IMR-90 (cell line): Measurements from ENCODE around the gene ARHGAP12. TPM values are rescaled to one million over a fixed set of nuclear protein-coding genes. Genes with fewer than 3 reads are reported as not detected.

Experiments
- ATAC-seq: fragments of 200-7000 bp; cut with Tn5 transposase; 2 replicates; pipeline ENCODE4 v1.9.1; 2020; ENCODE audit warnings: low read depth, mild to moderate bottlenecking, moderate library complexity
- BruUV-seq: library from RNA; stranded (reverse); fragments of 400-500 nt; replicated peaks from 2 replicates; lab custom pipeline; 2021; lab: Mats Ljungman, UMichigan
- CTCF ChIA-PET: fragments of 300-600 bp; formaldehyde crosslinking; extraction: SDS; loops from one replicate; lab custom pipeline; 2021; ENCODE audit warnings: antibody characterized with exemption; lab: Yijun Ruan, JAX
- POLR2A ChIA-PET: fragments of 300-600 bp; sonication (Branson Sonifier 250); formaldehyde crosslinking; loops from one replicate; lab custom pipeline; 2022; ENCODE audit warnings: antibody characterized with exemption; ENCODE audit not compliant: unreplicated experiment; lab: Charles Lee
- DNase-seq: peaks from one replicate; pipeline ENCODE4 v3.0.0; 2013
- H2AFZ ChIP-seq: replicated peaks from 2 replicates; pipeline ENCODE3; 2013; ENCODE audit warnings: low read length, mild to moderate bottlenecking; ENCODE audit not compliant: poor library complexity
- H2AK5ac ChIP-seq: 2 replicates; pipeline ENCODE4 v1.6.1; 2013; ENCODE audit warnings: low read depth, low read length, inconsistent platforms
- H2AK9ac ChIP-seq: replicated peaks from 2 replicates; pipeline ENCODE3; 2013; ENCODE audit warnings: mild to moderate bottlenecking, low read depth, low read length, moderate library complexity; ENCODE audit not compliant: poor library complexity
- H2BK120ac ChIP-seq: 2 replicates; pipeline ENCODE4 v1.6.1; 2013; ENCODE audit warnings: low read depth, low read length, inconsistent platforms
- H2BK15ac ChIP-seq: 3 replicates; pipeline ENCODE4 v1.6.1; 2013; ENCODE audit warnings: low read depth, low read length, inconsistent platforms
- H2BK20ac ChIP-seq: 2 replicates; pipeline ENCODE4 v1.6.1; 2013; ENCODE audit warnings: low read depth, mild to moderate bottlenecking, inconsistent platforms, low read length, moderate library complexity
- H2BK5ac ChIP-seq: 2 replicates; pipeline ENCODE4 v1.6.1; 2013; ENCODE audit warnings: mild to moderate bottlenecking, low read depth, low read length, inconsistent platforms; ENCODE audit not compliant: poor library complexity, severe bottlenecking
- H3K14ac ChIP-seq: replicated peaks from 2 replicates; pipeline ENCODE4 v1.6.1; 2013; ENCODE audit warnings: low read depth, low read length, inconsistent platforms
- H3K18ac ChIP-seq: 2 replicates; pipeline ENCODE4 v1.6.1; 2013; ENCODE audit warnings: low read depth, low read length, control low read depth
- H3K23ac ChIP-seq: 2 replicates; pipeline ENCODE4 v1.6.1; 2013; ENCODE audit warnings: low read depth, low read length, inconsistent platforms
- H3K27ac ChIP-seq: 2 replicates; pipeline ENCODE4 v1.5.1; 2013; ENCODE audit warnings: mild to moderate bottlenecking, control low read depth, low read length; ENCODE audit not compliant: insufficient read depth
- H3K27me3 ChIP-seq: 2 replicates; pipeline ENCODE4 v1.6.1; 2013; ENCODE audit warnings: low read length; ENCODE audit not compliant: control insufficient read depth, insufficient read depth
- H3K36me3 ChIP-seq: 2 replicates; pipeline ENCODE4 v1.6.1; 2013; ENCODE audit warnings: low read length, mixed read lengths; ENCODE audit not compliant: control insufficient read depth, insufficient read depth
- H3K4ac ChIP-seq: 2 replicates; pipeline ENCODE4 v1.6.1; 2013; ENCODE audit warnings: low read depth, low read length, inconsistent platforms
- H3K4me1 ChIP-seq: 2 replicates; pipeline ENCODE4 v1.6.1; 2013; ENCODE audit warnings: low read length, mixed read lengths; ENCODE audit not compliant: control insufficient read depth, insufficient read depth
- H3K4me2 ChIP-seq: 2 replicates; pipeline ENCODE4 v1.6.1; 2013; ENCODE audit warnings: low read depth, mild to moderate bottlenecking, control low read depth, low read length, moderate library complexity
- H3K4me3 ChIP-seq: 2 replicates; pipeline ENCODE4 v1.5.1; 2013; ENCODE audit warnings: low read depth, mild to moderate bottlenecking, control low read depth, low read length, moderate library complexity; ENCODE audit not compliant: insufficient read depth
- H3K56ac ChIP-seq: 2 replicates; pipeline ENCODE4 v1.6.1; 2013; ENCODE audit warnings: low read length, inconsistent platforms; ENCODE audit not compliant: insufficient read depth; ENCODE audit errors: extremely low read depth
- H3K79me1 ChIP-seq, 2 experiments: 2 replicates each; pipeline ENCODE4 v1.6.1; 2013; ENCODE audit warnings: low read length in 2 of 2, inconsistent platforms in 1 of 2, low read depth in 1 of 2
- H3K9ac ChIP-seq: 2 replicates; pipeline ENCODE4 v1.6.1; 2013; ENCODE audit warnings: low read depth, low read length, control low read depth
- H3K9me1 ChIP-seq: 2 replicates; pipeline ENCODE4 v1.6.1; 2013; ENCODE audit warnings: low read length, inconsistent platforms; ENCODE audit not compliant: insufficient read depth
- H3K9me3 ChIP-seq: 2 replicates; pipeline ENCODE4 v1.6.1; 2013; ENCODE audit warnings: low read length; ENCODE audit not compliant: control insufficient read depth, insufficient read depth
- H4K20me1 ChIP-seq: 2 replicates; pipeline ENCODE4 v1.6.1; 2013; ENCODE audit warnings: low read length, inconsistent platforms; ENCODE audit not compliant: insufficient read depth
- H4K5ac ChIP-seq: 2 replicates; pipeline ENCODE4 v1.6.1; 2013; ENCODE audit warnings: mild to moderate bottlenecking, low read depth, low read length, control low read depth
- H4K8ac ChIP-seq, 2 experiments: 2 replicates each; pipeline ENCODE4 v1.6.1; 2013; ENCODE audit warnings: low read depth in 2 of 2, low read length in 2 of 2, control low read depth in 1 of 2, inconsistent platforms in 1 of 2
- H4K91ac ChIP-seq: 2 replicates; pipeline ENCODE4 v1.6.1; 2013; ENCODE audit warnings: low read depth, low read length, inconsistent platforms; ENCODE audit not compliant: insufficient read depth
- CEBPB ChIP-seq: IDR thresholded peaks from 2 replicates; pipeline ENCODE4 v1.6.1; 2012; ENCODE audit warnings: low read depth, low read length, improper control_type of control experiment
- CHD1 ChIP-seq: IDR thresholded peaks from 2 replicates; pipeline ENCODE4 v1.6.1; 2012; ENCODE audit warnings: low read depth, low read length, improper control_type of control experiment
- FOS ChIP-seq: fragments of 150-350 bp; IDR thresholded peaks from 2 replicates; pipeline ENCODE4 v1.6.1; 2016; ENCODE audit warnings: low read depth, low read length
- MXI1 ChIP-seq: IDR thresholded peaks from 2 replicates; pipeline ENCODE4 v1.6.1; 2012; ENCODE audit warnings: low read depth, mild to moderate bottlenecking, low read length, moderate library complexity, borderline replicate concordance
- RAD21 ChIP-seq: IDR thresholded peaks from 2 replicates; pipeline ENCODE4 v1.6.1; 2012; ENCODE audit warnings: low read length, improper control_type of control experiment
- RCOR1 ChIP-seq: IDR thresholded peaks from 2 replicates; pipeline ENCODE4 v1.6.1; 2012; ENCODE audit warnings: mild to moderate bottlenecking, low read length, improper control_type of control experiment; ENCODE audit not compliant: insufficient replicate concordance
- RFX5 ChIP-seq: IDR thresholded peaks from 2 replicates; pipeline ENCODE4 v1.8.0; 2012; ENCODE audit warnings: low read depth, mild to moderate bottlenecking, low read length, moderate library complexity
- SMC3 ChIP-seq: fragments of 150-350 bp; IDR thresholded peaks from 2 replicates; pipeline ENCODE4 v1.6.1; 2016; ENCODE audit warnings: low read depth, mild to moderate bottlenecking, antibody characterized with exemption, low read length, moderate library complexity
- dilution Hi-C: fragments of 300-500 bp; cut with HindIII; formaldehyde crosslinking; loops from one replicate; pipeline ENCODE4 v1.14.3; 2018; ENCODE audit warnings: low sequenced_read_pairs; ENCODE audit not compliant: unreplicated experiment
- in situ Hi-C: fragments of 300-500 bp; cut with MboI; formaldehyde crosslinking; loops from 3 replicates; pipeline ENCODE4 v1.14.3; 2019; ENCODE audit warnings: low sequenced_read_pairs, inconsistent platforms, mixed read lengths
- intact Hi-C: fragments of 100-400 bp; cut with micrococcal nuclease; formaldehyde crosslinking; loops from 2 replicates; pipeline ENCODE4 v1.10.0; 2022
- polyA plus RNA-seq, 3 experiments: library from polyadenylated mRNA; depleted of rRNA; stranded (reverse); fragments of >200 nt; gene quantifications; 2 replicates each; pipeline ENCODE4 v1.2.3, GENCODE V29; 2012; ENCODE audit warnings: low replicate concordance in 1 of 3
- total RNA-seq: library from RNA; depleted of rRNA; stranded (reverse); fragments of >200 nt; gene quantifications from 2 replicates; pipeline ENCODE4 v1.2.3, GENCODE V29; 2012
- TF ChIP-seq, protein P1 (sequence below): conservative IDR thresholded peaks from 2 replicates; pipeline ENCODE4 v1.5.1; 2012; ENCODE audit warnings: mild to moderate bottlenecking, low read depth, low read length, improper control_type of control experiment

The ARHGAP12 gene
- total and polyA plus RNA-seq, 2 of the 4 experiments (the other 2 are of a cell fraction): 9.0 to 28.5 TPM

GRCh38 chr10:31847515-31847914 is 81.1 kb downstream of the ARHGAP12 start:
- no peaks in the 10 kb centered on the region; the same call in 1 of the 2 replicates for H4K20me1 ChIP-seq
- H3K27me3 ChIP-seq: no peaks in the 10 kb centered on the region
- H3K9me3 ChIP-seq: no peaks in the 10 kb centered on the region
- H2BK120ac ChIP-seq: no peak overlapping the region
- H3K14ac ChIP-seq: no peak overlapping the region
- no peak overlapping the region for H2AFZ ChIP-seq
- dilution Hi-C loops (no loop called here), in situ Hi-C loops (no loop called here), intact Hi-C loops (no loop called here)
- ChIA-PET POLR2A (no interaction called here), CTCF (no interaction called here)
- H4K8ac ChIP-seq: no peak overlapping the region
- ATAC-seq: no peak
- no peak overlapping the region for H3K4ac ChIP-seq
- peaks cover 5% of the 10 kb centered on the region for H3K36me3 ChIP-seq
- H2BK5ac ChIP-seq: no peak overlapping the region
- no peak overlapping the region for H3K18ac ChIP-seq
- no peak overlapping the region for H3K4me2 ChIP-seq
- no peak overlapping the region for H3K4me3 ChIP-seq
- peaks cover 8 to 23% of the 10 kb centered on the region in 2 experiments for H3K79me1 ChIP-seq
- H3K23ac ChIP-seq: no peak overlapping the region
- no peak overlapping the region for H3K27ac ChIP-seq
- H4K5ac ChIP-seq: no peak overlapping the region
- TF ChIP-seq, protein P1, sequence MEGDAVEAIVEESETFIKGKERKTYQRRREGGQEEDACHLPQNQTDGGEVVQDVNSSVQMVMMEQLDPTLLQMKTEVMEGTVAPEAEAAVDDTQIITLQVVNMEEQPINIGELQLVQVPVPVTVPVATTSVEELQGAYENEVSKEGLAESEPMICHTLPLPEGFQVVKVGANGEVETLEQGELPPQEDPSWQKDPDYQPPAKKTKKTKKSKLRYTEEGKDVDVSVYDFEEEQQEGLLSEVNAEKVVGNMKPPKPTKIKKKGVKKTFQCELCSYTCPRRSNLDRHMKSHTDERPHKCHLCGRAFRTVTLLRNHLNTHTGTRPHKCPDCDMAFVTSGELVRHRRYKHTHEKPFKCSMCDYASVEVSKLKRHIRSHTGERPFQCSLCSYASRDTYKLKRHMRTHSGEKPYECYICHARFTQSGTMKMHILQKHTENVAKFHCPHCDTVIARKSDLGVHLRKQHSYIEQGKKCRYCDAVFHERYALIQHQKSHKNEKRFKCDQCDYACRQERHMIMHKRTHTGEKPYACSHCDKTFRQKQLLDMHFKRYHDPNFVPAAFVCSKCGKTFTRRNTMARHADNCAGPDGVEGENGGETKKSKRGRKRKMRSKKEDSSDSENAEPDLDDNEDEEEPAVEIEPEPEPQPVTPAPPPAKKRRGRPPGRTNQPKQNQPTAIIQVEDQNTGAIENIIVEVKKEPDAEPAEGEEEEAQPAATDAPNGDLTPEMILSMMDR: no peak
- TF ChIP-seq CEBPB (no peak), FOS (no peak), CHD1 (no peak), RAD21 (no peak), MXI1 (no peak), SMC3 (no peak), RCOR1 (no peak), RFX5 (no peak)
- no peak overlapping the region for H4K91ac ChIP-seq
- H3K9ac ChIP-seq: no peak overlapping the region
- H3K9me1 ChIP-seq: peaks cover 8% of the 10 kb centered on the region; the same call in 1 of the 2 replicates
- H2BK15ac ChIP-seq: no peak overlapping the region
- H2AK9ac ChIP-seq: no peak overlapping the region
- no peak overlapping the region for H3K56ac ChIP-seq
- H3K4me1 ChIP-seq: no peaks in the 10 kb centered on the region
- no peak overlapping the region for H2BK20ac ChIP-seq
- H2AK5ac ChIP-seq: no peak overlapping the region
- BruUV-seq: no TSS peak
- DNase-seq: no peak
